Measurements from ENCODE around the gene LYPD6B.

DNA sequence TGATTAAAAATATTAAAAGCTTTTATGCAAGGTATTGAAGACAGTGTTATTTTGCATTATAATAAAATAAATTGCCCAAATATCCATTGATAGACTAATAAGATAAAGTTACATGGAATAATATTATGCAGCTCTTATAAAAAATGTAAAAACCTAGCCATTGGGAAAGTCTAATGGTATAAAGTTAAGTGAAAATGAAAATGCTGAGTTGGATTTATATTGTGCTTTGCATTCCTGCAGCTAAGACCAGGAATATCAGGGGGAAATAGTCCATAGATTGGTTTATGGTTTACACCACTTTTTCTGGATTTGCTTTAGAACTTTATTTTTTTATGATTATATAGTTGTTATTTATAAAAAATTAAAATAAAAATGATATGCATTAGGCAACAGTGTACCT lies 46.1 kb upstream of the LYPD6B start:
- TF ChIP-seq, protein P1, sequence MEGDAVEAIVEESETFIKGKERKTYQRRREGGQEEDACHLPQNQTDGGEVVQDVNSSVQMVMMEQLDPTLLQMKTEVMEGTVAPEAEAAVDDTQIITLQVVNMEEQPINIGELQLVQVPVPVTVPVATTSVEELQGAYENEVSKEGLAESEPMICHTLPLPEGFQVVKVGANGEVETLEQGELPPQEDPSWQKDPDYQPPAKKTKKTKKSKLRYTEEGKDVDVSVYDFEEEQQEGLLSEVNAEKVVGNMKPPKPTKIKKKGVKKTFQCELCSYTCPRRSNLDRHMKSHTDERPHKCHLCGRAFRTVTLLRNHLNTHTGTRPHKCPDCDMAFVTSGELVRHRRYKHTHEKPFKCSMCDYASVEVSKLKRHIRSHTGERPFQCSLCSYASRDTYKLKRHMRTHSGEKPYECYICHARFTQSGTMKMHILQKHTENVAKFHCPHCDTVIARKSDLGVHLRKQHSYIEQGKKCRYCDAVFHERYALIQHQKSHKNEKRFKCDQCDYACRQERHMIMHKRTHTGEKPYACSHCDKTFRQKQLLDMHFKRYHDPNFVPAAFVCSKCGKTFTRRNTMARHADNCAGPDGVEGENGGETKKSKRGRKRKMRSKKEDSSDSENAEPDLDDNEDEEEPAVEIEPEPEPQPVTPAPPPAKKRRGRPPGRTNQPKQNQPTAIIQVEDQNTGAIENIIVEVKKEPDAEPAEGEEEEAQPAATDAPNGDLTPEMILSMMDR (IDR thresholded peaks at IDR 0.05; ENCODE audit: insufficient read depth, low read length, poor library complexity, severe bottlenecking) = no peak
- TF ChIP-seq EZH2phosphoT487 (conservative IDR thresholded peaks at IDR 0.05; ENCODE audit: low read length) = no peak
